SIG-M5 treated with dmso at 0.1 percent for 504 hours (cell line): ENCODE data around the gene KLK15.
"Not testable (repeated sequence)": the region's sequence is repeated elsewhere in the genome, so short reads cannot be mapped to it uniquely, and the experiment has no call there.

Source experiments
- DNase-seq: peaks from one replicate; lab custom pipeline; 2025; ENCODE audit not compliant: unreplicated experiment; lab: John Stamatoyannopoulos, UW

KLK15 gene

GRCh38 chr19:50796634-50797428, 36.5 kb downstream of the KLK15 start:
- no peak for DNase-seq

GRCh38 chr19:50796128-50796633, 37.2 kb downstream of the KLK15 start:
- peak; percentile 20 for DNase-seq

- DNase-seq: no peak
Observed at GRCh38 chr19:50795664-50796073, 37.7 kb downstream of the KLK15 start.

- peak; percentile 52 for DNase-seq
Observed at GRCh38 chr19:50794876-50795663, 38.3 kb downstream of the KLK15 start.

- peak; percentile 52 for DNase-seq
Observed at GRCh38 chr19:50794074-50794875, 39.1 kb downstream of the KLK15 start.

GRCh38 chr19:50793558-50794065, 39.8 kb downstream of the KLK15 start:
- DNase-seq: no peak

- DNase-seq: no peak
Observed at GRCh38 chr19:50792272-50793250, 40.8 kb downstream of the KLK15 start.

GRCh38 chr19:50791594-50792271, 41.6 kb downstream of the KLK15 start:
- DNase-seq: no peak

- DNase-seq: no peak
Observed at GRCh38 chr19:50790922-50791467, 42.4 kb downstream of the KLK15 start.

- DNase-seq: no peak
Observed at GRCh38 chr19:50790396-50790795, 43.0 kb downstream of the KLK15 start, which contains the start of gene ACP4. TSS of gene ACP4 (plus strand) at chr19:50790415. CDS start at chr19:50790415, 0 bp downstream.

- DNase-seq: no peak
Observed at GRCh38 chr19:50785329-50785728, 48.0 kb downstream of the KLK15 start.

- no peak for DNase-seq
Observed at GRCh38 chr19:50784710-50785109, 48.7 kb downstream of the KLK15 start.

GRCh38 chr19:50783848-50784152, 49.6 kb downstream of the KLK15 start:
- not testable (repeated sequence) for DNase-seq

GRCh38 chr19:50780753-50781435, 52.5 kb downstream of the KLK15 start:
- no peak for DNase-seq

- DNase-seq: no peak
Observed at GRCh38 chr19:50779504-50780457, 53.6 kb downstream of the KLK15 start.

- no peak for DNase-seq
Observed at GRCh38 chr19:50778906-50779430, 54.4 kb downstream of the KLK15 start.

GRCh38 chr19:50777830-50778303, 55.5 kb downstream of the KLK15 start:
- DNase-seq: no peak
